Activated CD8-positive, alpha-beta memory T cell treated with anti-CD3 and anti-CD28 coated beads for 36 hours (primary cell): ENCODE results near the gene SLC13A2. TPM values are rescaled to one million over a fixed set of nuclear protein-coding genes. Genes with fewer than 3 reads are reported as not detected.
"Not testable (repeated sequence)": the region's sequence is repeated elsewhere in the genome, so short reads cannot be mapped to it uniquely, and the experiment has no call there.

Experiments used
- CTCF ChIA-PET: fragments of 350-600 bp; sonication (Branson Sonifier 250); formaldehyde crosslinking; loops from one replicate; lab custom pipeline; 2021; ENCODE audit warnings: antibody characterized with exemption; lab: Charles Lee
- POLR2A ChIA-PET: fragments of 350-600 bp; sonication (Branson Sonifier 250); formaldehyde crosslinking; loops from one replicate; lab custom pipeline; 2021; ENCODE audit warnings: antibody characterized with exemption; lab: Charles Lee
- total RNA-seq, 2 experiments: library from RNA; stranded (reverse); gene quantifications; one replicate each; pipeline ENCODE4 v1.2.3, GENCODE V29; 2021

SLC13A2 gene, protein sequence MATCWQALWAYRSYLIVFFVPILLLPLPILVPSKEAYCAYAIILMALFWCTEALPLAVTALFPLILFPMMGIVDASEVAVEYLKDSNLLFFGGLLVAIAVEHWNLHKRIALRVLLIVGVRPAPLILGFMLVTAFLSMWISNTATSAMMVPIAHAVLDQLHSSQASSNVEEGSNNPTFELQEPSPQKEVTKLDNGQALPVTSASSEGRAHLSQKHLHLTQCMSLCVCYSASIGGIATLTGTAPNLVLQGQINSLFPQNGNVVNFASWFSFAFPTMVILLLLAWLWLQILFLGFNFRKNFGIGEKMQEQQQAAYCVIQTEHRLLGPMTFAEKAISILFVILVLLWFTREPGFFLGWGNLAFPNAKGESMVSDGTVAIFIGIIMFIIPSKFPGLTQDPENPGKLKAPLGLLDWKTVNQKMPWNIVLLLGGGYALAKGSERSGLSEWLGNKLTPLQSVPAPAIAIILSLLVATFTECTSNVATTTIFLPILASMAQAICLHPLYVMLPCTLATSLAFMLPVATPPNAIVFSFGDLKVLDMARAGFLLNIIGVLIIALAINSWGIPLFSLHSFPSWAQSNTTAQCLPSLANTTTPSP
- total RNA-seq, result not detected

DNA sequence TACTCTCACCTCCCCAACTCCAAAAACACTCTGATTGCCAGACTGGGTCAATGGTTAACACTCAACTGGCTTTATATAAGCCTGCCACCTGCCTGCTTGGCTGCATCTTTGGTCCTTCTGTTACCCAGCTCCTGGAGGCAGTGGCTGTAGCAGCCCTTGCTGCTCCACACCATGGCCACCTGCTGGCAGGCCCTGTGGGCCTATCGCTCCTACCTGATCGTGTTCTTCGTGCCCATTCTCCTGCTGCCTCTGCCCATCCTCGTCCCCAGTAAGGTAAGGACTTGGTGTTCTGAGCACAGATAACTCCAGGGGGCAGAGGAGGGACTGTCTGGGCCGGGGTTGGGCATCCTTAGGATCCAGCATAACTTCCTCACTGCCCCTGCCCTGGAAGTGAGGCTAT is at the start of gene SLC13A2:
SLC13A2 (plus strand) TSS at position 103 of the 400 bp plus-strand sequence; CDS start at position 172, 69 bp downstream.
- ChIA-PET CTCF (no interaction called here), POLR2A (no interaction called here)

DNA sequence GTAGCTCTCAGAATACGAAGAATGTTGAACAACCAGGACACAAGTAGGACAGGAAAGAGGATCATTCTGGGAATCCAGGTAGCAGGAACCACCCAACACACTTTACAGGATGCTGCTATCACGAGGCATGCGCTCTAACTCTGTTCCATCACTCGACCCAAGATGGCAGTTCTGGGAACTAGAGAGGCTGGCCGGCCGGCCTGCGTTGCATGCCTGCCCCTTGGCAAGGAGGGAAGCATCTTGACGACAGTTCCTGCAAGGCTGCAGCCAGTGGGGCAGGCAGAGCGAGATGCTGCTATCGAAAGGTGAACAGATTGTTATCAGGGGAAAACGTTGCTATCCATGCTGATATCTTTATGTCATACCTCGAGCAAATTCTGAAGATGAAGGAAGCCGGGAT is 48.2 kb upstream of the SLC13A2 start:
- POLR2A ChIA-PET, result no interaction called here

DNA sequence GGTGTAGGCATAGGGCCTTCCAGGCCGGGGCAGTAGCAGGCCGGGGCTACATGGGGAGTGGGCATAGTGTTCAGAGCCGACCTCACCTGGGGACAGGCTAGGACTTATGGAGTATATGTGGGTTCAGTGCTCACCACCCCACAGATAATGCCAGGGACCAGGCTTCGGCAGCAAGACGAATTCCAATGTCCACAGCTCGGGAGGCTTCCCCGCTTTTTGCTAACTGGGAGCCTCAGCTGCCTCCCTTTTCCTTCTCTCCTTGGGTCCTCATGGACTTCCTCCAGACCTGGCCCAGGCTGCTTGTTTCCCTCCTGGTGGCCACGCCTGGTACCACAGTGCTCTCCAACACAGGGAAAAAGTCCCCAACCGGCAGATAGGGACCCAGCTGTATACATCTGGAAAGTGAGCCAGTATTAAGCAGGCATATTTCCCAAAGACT is 47.3 kb upstream of the SLC13A2 start:
- POLR2A ChIA-PET, result interaction anchor here (0.6 kb wide), 1 partner anchor 13 kb away, joined by 4 read pairs; no protein-coding TSS in a partner anchor
- CTCF ChIA-PET, result no interaction called here

More for the DNA sequence above, 48.2 kb upstream of the SLC13A2 start:
- CTCF ChIA-PET, result no interaction called here

DNA sequence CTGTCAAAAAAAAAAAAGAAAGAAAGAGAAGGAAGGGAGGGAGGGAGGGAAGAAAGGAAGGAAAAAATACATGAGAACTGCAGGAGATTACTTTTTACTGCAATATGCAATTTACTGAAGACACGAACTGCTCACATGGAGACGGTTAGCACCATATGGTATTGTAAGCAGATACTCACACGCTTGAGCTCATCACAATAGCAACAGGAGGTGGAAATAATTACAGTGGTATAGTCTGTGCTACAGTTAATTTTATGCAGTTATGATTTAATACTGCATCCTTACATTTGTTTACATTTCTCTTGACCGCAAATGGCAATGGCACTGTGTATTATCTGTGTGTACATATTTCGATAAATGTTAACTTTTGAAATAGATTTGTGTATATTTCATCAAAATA is 46.1 kb upstream of the SLC13A2 start:
- ChIA-PET POLR2A (no interaction called here), CTCF (no interaction called here)

- POLR2A ChIA-PET, result not testable (repeated sequence)
These were observed 45.5 kb upstream of the SLC13A2 start for GRCh38 chr17:28427982-28428381.

GRCh38 chr17:28433721-28434120 is 39.7 kb upstream of the SLC13A2 start:
- POLR2A ChIA-PET, result no interaction called here
- CTCF ChIA-PET, result no interaction called here

More at GRCh38 chr17:28427982-28428381, 45.5 kb upstream of the SLC13A2 start:
- CTCF ChIA-PET, result not testable (repeated sequence)

GRCh38 chr17:28434326-28434725 is 39.1 kb upstream of the SLC13A2 start:
- CTCF ChIA-PET, POLR2A ChIA-PET: not testable (repeated sequence)

DNA sequence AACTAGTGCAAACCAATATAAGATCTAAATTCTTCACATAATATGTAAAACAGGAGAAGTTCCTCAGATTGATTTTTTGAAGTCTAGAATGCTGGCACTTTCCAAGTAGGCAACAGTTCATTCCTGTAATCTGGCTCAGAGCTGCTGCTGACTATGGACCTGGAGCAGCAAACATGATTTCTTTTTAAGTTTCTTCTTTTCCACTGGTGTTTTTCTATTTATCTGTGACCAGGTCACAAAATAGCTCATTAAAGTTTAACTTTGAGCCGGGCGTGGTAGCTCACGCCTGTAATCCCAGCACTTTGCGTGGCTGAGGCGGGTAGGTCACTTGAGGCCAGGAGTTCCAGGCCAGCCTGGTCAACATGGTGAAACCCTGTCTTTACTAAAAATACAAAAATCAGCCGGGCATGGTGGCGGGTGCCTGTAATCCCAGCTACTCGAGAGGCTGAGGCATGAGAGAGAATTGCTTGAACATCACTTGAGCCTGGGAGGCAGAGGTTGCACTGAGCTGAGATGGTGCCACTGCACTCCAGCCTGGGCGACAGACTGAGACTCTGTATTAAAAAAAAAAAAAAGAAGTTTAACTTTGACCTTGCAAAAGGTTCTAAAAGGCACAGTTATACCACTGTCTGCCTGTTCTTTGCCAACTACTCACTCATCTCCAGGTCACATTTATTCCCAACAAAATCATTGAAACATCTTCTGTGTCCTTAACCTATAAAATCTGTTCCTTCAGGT is 29.4 kb upstream of the SLC13A2 start:
- POLR2A ChIA-PET, result no interaction called here
- CTCF ChIA-PET, result no interaction called here

- POLR2A ChIA-PET, result no interaction called here
- CTCF ChIA-PET, result interaction anchor here (1.1 to 1.4 kb wide), 2 partner anchors 43 to 59 kb away, joined by 3 read pairs; no protein-coding TSS in a partner anchor
These were observed 26.6 kb upstream of the SLC13A2 start for GRCh38 chr17:28446716-28447395.

GRCh38 chr17:28447396-28447760 is 26.1 kb upstream of the SLC13A2 start:
- POLR2A ChIA-PET, result no interaction called here
- CTCF ChIA-PET, result interaction anchor here (1.1 kb wide), 1 partner anchor 60 kb away, joined by 3 read pairs; no protein-coding TSS in a partner anchor

DNA sequence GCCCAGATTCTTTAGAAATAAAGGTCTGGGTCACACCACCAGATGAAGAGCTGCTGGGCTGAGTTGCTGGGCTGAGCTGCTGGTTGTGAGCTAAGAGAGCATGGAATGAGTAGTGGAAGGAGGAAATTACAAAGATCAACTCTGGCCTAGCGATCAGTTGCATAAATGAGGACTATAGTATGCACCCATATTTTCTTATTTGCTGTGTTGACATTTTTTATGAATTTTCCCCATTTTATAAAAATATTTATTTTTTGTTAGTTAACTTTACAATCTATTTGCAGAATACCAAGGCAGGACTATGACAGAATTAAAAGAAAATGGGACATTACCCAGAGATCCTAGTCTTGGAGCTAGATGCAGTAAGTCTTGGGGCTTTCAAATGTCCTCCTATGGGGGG is 23.6 kb upstream of the SLC13A2 start:
- ChIA-PET POLR2A (no interaction called here), CTCF (interaction anchor here (1.2 kb wide), 1 partner anchor 33 kb away, joined by 3 read pairs; no protein-coding TSS in a partner anchor)

DNA sequence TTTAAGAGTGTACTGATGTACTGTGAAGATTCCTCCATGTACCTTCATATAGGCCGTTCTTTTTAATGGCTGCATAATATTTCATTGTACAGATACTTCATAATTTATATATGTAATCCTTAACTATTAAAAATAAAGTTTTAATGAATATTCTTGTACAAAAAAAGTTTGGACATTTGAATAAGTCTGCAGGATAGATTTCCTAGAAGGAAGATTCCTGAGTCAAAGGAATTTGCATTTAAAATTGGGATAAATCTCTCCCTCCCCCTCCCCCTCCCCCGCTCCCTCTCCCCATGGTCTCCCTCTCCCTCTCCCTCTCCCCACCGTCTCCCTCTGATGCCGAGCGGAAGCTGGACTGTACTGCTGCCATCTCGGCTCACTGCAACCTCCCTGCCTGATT is 15.6 kb upstream of the SLC13A2 start:
- POLR2A ChIA-PET, result no interaction called here
- CTCF ChIA-PET, result no interaction called here

DNA sequence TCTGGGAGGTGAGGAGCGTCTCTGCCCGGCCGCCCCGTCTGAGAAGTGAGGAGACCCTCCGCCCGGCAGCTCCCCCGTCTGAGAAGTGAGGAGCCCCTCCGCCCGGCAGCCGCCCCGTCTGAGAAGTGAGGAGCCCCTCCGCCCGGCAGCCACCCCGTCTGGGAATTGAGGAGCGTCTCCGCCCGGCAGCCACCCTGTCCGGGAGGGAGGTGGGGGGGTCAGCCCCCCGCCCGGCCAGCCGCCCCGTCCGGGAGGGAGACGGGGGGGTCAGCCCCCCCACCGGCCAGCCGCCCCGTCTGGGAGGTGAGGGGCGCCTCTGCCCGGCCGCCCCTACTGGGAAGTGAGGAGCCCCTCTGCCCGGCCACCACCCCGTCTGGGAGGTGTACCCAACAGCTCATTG is 14.6 kb upstream of the SLC13A2 start:
- POLR2A ChIA-PET, CTCF ChIA-PET: not testable (repeated sequence)

GRCh38 chr17:28460901-28461300 is 12.5 kb upstream of the SLC13A2 start:
- CTCF ChIA-PET, result no interaction called here
- POLR2A ChIA-PET, result no interaction called here

- CTCF ChIA-PET, result no interaction called here
- POLR2A ChIA-PET, result interaction anchor here (0.6 kb wide), 1 partner anchor 170 kb away, joined by 4 read pairs; no protein-coding TSS in a partner anchor
These were observed 7.4 kb upstream of the SLC13A2 start for GRCh38 chr17:28466001-28466400.

GRCh38 chr17:28466521-28467048 is 6.9 kb upstream of the SLC13A2 start:
- ChIA-PET CTCF (no interaction called here), POLR2A (no interaction called here)

DNA sequence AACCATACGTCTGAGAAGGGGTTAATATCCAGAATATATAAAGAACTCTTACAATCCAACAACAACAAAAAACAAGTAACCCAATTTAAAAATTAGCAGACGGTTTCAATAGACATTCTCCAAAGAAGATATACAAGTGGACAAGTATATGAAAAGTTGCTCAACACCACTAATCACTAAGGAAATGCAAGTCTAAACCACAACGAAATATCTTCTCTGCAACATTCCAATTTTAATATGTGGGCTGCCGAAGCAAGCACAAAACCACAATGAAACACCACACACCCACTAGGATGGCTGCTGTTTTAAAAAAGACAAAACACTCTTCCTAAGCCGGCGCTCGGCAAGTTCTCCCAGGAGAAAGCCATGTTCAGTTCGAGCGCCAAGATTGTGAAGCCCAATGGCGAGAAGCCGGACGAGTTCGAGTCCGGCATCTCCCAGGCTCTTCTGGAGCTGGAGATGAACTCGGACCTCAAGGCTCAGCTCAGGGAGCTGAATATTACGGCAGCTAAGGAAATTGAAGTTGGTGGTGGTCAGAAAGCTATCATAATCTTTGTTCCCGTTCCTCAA is 5.9 kb upstream of the SLC13A2 start:
- CTCF ChIA-PET, result no interaction called here
- POLR2A ChIA-PET, result no interaction called here

DNA sequence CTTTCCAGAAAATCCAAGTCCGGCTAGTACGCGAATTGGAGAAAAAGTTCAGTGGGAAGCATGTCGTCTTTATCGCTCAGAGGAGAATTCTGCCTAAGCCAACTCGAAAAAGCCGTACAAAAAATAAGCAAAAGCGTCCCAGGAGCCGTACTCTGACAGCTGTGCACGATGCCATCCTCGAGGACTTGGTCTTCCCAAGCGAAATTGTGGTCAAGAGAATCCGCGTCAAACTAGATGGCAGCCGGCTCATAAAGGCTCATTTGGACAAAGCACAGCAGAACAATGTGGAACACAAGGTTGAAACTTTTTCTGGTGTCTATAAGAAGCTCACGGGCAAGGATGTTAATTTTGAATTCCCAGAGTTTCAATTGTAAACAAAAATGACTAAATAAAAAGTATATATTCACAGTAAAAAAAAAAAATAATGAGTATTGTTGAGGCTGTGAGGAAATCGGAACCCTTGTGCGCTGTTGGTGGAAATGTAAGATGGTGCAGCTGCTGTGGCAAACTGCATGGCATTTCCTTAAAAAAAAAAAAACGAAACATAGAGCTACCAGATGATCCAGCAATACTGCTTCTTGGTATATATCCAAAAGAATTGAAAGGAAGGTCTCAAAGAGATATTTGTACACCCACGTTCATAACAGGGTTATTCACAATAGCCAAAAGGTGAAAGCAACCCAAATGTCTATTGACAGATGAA is 5.3 kb upstream of the SLC13A2 start:
- CTCF ChIA-PET, result not testable (repeated sequence)

More for the DNA sequence above, 5.3 kb upstream of the SLC13A2 start:
- POLR2A ChIA-PET, result not testable (repeated sequence)
